Liver (tissue), 9 donors: ENCODE data around the gene CMIP. TPM values are rescaled to one million over a fixed set of nuclear protein-coding genes. Genes with fewer than 3 reads are reported as not detected.

Source experiments
- DNase-seq: peaks from one replicate; pipeline ENCODE4 v3.0.0-alpha.2; 2017; ENCODE audit warnings: low spot score
- H3K27ac ChIP-seq, 2 donors: one replicate each; pipeline ENCODE4 v1.7.0; 2013; ENCODE audit warnings: inconsistent platforms in 2 of 2, low read length in 2 of 2, control low read depth in 1 of 2, low read depth in 1 of 2, mild to moderate bottlenecking in 1 of 2
- H3K27me3 ChIP-seq, 4 donors: one replicate each; pipeline versions ENCODE4 v1.6.1 to v1.7.0; 2013; ENCODE audit warnings: low read length in 3 of 4, inconsistent platforms in 1 of 4, mild to moderate bottlenecking in 1 of 4, moderate library complexity in 1 of 4; ENCODE audit not compliant: control insufficient read depth in 4 of 4, insufficient read depth in 4 of 4
- H3K36me3 ChIP-seq, 4 donors: one replicate each; pipeline versions ENCODE4 v1.6.1 to v1.7.0; 2013; ENCODE audit warnings: low read length in 3 of 4, mild to moderate bottlenecking in 3 of 4, low read depth in 1 of 4, moderate library complexity in 1 of 4; ENCODE audit not compliant: control insufficient read depth in 4 of 4, insufficient read depth in 3 of 4
- H3K4me1 ChIP-seq, 4 donors: one replicate each; pipeline versions ENCODE4 v1.6.1 to v1.7.0; 2013; ENCODE audit warnings: low read length in 3 of 4, mild to moderate bottlenecking in 3 of 4, moderate library complexity in 1 of 4; ENCODE audit not compliant: control insufficient read depth in 4 of 4, insufficient read depth in 4 of 4
- H3K4me3 ChIP-seq, 3 donors: one replicate each; pipeline versions ENCODE4 v1.6.1 to v1.7.0; 2013; ENCODE audit warnings: low read length in 3 of 3, control low read depth in 1 of 3, low read depth in 1 of 3, mild to moderate bottlenecking in 1 of 3
- H3K9ac ChIP-seq, 2 donors: one replicate each; pipeline ENCODE4 v1.7.0; 2013; ENCODE audit warnings: low read length in 2 of 2, mild to moderate bottlenecking in 2 of 2, moderate library complexity in 2 of 2, control low read depth in 1 of 2, low read depth in 1 of 2
- H3K9me3 ChIP-seq, 4 donors: one replicate each; pipeline versions ENCODE4 v1.6.1 to v1.7.0; 2013; ENCODE audit warnings: low read length in 3 of 4; ENCODE audit not compliant: control insufficient read depth in 4 of 4
- EGR1 ChIP-seq, 2 donors: IDR thresholded peaks; 2 replicates each; pipeline ENCODE4 v1.6.1; 2016 to 2018; ENCODE audit warnings: antibody characterized with exemption in 2 of 2, low read depth in 2 of 2
- FOXA1 ChIP-seq: IDR thresholded peaks from 2 replicates; pipeline ENCODE4 v1.6.1; 2016; ENCODE audit warnings: antibody characterized with exemption
- FOXA2 ChIP-seq: IDR thresholded peaks from 2 replicates; pipeline ENCODE4 v1.6.1; 2016; ENCODE audit warnings: antibody characterized with exemption
- GABPA ChIP-seq, 2 donors: IDR thresholded peaks in 1 of 2; conservative IDR thresholded peaks in 1 of 2; 2 replicates each; pipeline ENCODE4 v1.6.1; 2016; ENCODE audit warnings: antibody characterized with exemption in 2 of 2, mild to moderate bottlenecking in 1 of 2, moderate library complexity in 1 of 2
- HNF4A ChIP-seq, 2 donors: conservative IDR thresholded peaks; 2 replicates each; pipeline ENCODE4 v1.6.1; 2016; ENCODE audit warnings: antibody characterized with exemption in 2 of 2, mild to moderate bottlenecking in 2 of 2
- HNF4G ChIP-seq: IDR thresholded peaks from 2 replicates; pipeline ENCODE4 v1.6.1; 2016; ENCODE audit warnings: antibody characterized with exemption
- JUND ChIP-seq, 2 donors: IDR thresholded peaks; 2 replicates each; pipeline ENCODE4 v1.6.1; 2016; ENCODE audit warnings: antibody characterized with exemption in 2 of 2
- NR2F2 ChIP-seq: IDR thresholded peaks from 2 replicates; pipeline ENCODE4 v1.6.1; 2016; ENCODE audit warnings: antibody characterized with exemption
- RAD21 ChIP-seq, 2 donors: IDR thresholded peaks; 2 replicates each; pipeline ENCODE4 v1.6.1; 2016; ENCODE audit warnings: antibody characterized with exemption in 2 of 2, mild to moderate bottlenecking in 2 of 2
- RXRA ChIP-seq, 2 donors: IDR thresholded peaks; 2 replicates each; pipeline ENCODE4 v1.6.1; 2017 to 2018; ENCODE audit warnings: antibody characterized with exemption in 2 of 2, mild to moderate bottlenecking in 1 of 2
- SP1 ChIP-seq: IDR thresholded peaks from 2 replicates; pipeline ENCODE4 v1.6.1; 2018; ENCODE audit warnings: antibody characterized with exemption, mild to moderate bottlenecking
- TAF1 ChIP-seq: conservative IDR thresholded peaks from 2 replicates; pipeline ENCODE4 v1.6.1; 2016; ENCODE audit warnings: antibody characterized with exemption, mild to moderate bottlenecking
- YY1 ChIP-seq: IDR thresholded peaks from 2 replicates; pipeline ENCODE4 v1.6.1; 2016; ENCODE audit warnings: antibody characterized with exemption, mild to moderate bottlenecking
- WGBS: extraction: QIAGEN DNeasy Blood & Tissue Kit; methylation state at CpG from one replicate; pipeline ENCODE4 v1.1.7; 2013; 5-methylcytosine and 5-hydroxymethylcytosine counted together
- polyA plus RNA-seq, 2 donors: library from polyadenylated mRNA; stranded (reverse) in 1 of 2; unstranded in 1 of 2; fragments of 200-250 nt in 1 of 2; fragments of >200 nt in 1 of 2; fragmentation: Nextera tagmentation in 1 of 2; extraction: Ambion mirVana in 1 of 2; gene quantifications; one replicate each; pipeline versions ENCODE4 v1.2.1 to v1.2.3, GENCODE V29; 2013 to 2015
- total RNA-seq, 2 donors: library from RNA; depleted of rRNA; stranded (reverse); fragments of >200 nt; gene quantifications; one replicate each; pipeline ENCODE4 v1.2.3, GENCODE V29; 2014
- TF ChIP-seq, protein P1 (sequence below): IDR thresholded peaks from 2 replicates; pipeline ENCODE4 v1.6.1; 2016; ENCODE audit warnings: antibody characterized with exemption
- TF ChIP-seq, protein P2 (sequence below): IDR thresholded peaks from 2 replicates; pipeline ENCODE4 v1.6.1; 2016; ENCODE audit warnings: antibody characterized with exemption
- TF ChIP-seq, protein P3 (sequence below): fragments of 150-350 bp; IDR thresholded peaks from 2 replicates; pipeline ENCODE4 v1.5.1; 2017; ENCODE audit warnings: improper control_type of control experiment, low read depth, low read length; ENCODE audit not compliant: missing input control
- TF ChIP-seq, protein P4 (sequence below): IDR thresholded peaks from 2 replicates; pipeline ENCODE4 v1.6.1; 2016; ENCODE audit warnings: antibody characterized with exemption
- donor health status: healthy.
- donor health status: healthy.
- donor health status: healthy.
- donor health status: healthy.
- donor health status: healthy.

Gene CMIP
- total and polyA plus RNA-seq, 4 donors: 1.7 to 15.6 (median 10.1) TPM

DNA sequence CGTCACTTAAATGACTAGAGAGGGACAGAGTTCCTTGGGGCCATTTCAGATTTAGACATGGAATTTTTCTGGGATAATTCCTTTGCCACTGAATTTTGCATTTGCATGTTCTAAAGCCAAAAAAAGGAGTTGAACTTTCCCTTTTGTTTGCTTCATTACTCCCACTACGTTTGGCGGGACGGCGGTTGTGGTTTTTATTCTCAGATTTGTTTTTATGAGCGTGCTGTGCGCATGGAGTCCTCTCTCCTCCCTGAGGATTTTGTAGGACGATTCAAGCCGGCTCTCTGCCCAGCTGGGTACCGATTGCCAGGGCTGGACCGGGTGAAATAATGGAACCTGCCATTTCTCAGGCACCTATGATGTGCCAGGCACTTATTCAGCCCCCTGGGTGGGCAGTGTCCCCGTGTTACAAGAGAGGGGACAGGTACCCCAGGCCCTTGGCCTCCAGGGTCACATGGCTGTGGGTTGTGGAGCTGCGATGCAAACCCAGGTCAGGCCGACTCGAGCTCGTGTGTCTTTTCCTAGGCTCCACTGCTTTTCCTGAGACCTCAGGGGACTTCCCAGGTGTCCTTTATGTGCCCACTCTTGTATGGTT, 18.8 kb downstream of the CMIP start:
- Histone ChIP-seq H3K27me3 (no peaks in the 10 kb centered on the region), H3K4me1 (peaks cover 4 to 43% (median 28%) of the 10 kb centered on the region in 4 donors), H3K4me3 (no peak overlapping the region), H3K27ac (no peak overlapping the region), H3K36me3 (no peaks in the 10 kb centered on the region), H3K9me3 (no peaks in the 10 kb centered on the region), H3K9ac (no peak overlapping the region)
- TF ChIP-seq FOXA2: no peak
- TF ChIP-seq YY1: no peak
- TF ChIP-seq, protein P1, sequence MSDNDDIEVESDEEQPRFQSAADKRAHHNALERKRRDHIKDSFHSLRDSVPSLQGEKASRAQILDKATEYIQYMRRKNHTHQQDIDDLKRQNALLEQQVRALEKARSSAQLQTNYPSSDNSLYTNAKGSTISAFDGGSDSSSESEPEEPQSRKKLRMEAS: no peak
- TF ChIP-seq RXRA (IDR thresholded peaks at IDR 0.05): no peak
- no peak for TF ChIP-seq RAD21 (IDR thresholded peaks at IDR 0.05)
- no peak for TF ChIP-seq JUND (IDR thresholded peaks at IDR 0.05)
- TF ChIP-seq EGR1 (IDR thresholded peaks at IDR 0.05; ENCODE audit: low read depth in 2 of 2): no peak
- TF ChIP-seq, protein P2, sequence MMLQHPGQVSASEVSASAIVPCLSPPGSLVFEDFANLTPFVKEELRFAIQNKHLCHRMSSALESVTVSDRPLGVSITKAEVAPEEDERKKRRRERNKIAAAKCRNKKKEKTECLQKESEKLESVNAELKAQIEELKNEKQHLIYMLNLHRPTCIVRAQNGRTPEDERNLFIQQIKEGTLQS: no peak
- no peak for TF ChIP-seq HNF4G
- TF ChIP-seq GABPA (IDR thresholded peaks at IDR 0.05 in 1 of 2, conservative IDR thresholded peaks at IDR 0.05 in 1 of 2): no peak
- DNase-seq: no peak
- WGBS: 92% methylated on average over 16 of the region's 16 CpGs

DNA sequence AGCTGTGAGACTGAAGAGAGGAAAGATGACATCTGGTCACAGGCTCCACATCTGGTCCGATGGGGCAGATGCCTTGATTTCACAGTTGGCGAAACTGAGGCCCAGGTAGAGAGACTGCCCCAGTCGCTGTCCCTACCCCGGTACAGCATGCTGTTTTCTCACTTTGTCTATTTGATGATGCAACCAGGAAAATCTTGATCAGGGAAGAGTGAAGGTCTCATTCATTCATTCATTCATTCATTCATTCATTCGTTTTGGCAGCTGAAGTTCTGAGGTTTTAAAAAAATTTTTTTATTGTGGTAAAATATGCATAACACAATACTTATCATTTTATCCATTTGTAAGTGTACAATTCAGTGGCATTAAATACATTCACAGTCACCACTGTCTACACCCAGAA, 19.7 kb downstream of the CMIP start:
- Histone ChIP-seq H3K27ac (no peak overlapping the region), H3K27me3 (no peaks in the 10 kb centered on the region), H3K9ac (no peak overlapping the region), H3K36me3 (no peaks in the 10 kb centered on the region), H3K4me1 (peaks cover 8 to 42% (median 26%) of the 10 kb centered on the region in 4 donors), H3K9me3 (no peaks in the 10 kb centered on the region), H3K4me3 (no peak overlapping the region)
- TF ChIP-seq HNF4G (no peak), GABPA (IDR thresholded peaks at IDR 0.05 in 1 of 2, conservative IDR thresholded peaks at IDR 0.05 in 1 of 2) (no peak), FOXA1 (no peak), HNF4A (conservative IDR thresholded peaks at IDR 0.05) (no peak), NR2F2 (no peak)
- WGBS: 96% methylated on average over 5 of the region's 5 CpGs
- DNase-seq: no peak

DNA sequence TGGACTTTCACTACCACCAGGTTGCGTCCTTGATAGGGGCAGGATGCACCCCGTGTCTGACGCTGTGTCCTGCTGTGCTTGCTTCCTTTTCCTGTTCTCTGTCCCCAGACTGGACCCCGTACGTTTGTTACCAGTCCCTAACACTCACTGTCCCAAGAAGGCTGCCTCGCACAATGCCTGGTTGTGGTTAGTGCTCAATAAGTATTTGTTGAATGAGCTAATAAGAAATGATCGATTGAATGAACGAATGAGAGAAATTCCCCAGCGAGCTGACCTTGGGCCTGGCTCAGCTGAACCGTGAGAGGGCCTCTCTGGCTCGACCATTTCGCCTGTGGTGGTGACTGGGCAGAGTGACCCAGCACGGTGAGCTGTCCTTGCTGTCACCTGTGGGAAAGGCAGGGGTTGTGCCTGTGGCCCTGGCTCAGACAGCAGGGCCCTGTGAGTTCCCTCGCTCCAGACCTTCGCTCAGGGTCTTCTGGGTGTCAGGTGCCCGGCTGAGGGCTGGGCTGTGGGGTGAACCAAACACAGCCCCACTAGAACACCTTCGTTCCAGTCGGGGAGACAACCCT, 20.9 kb downstream of the CMIP start:
- Histone ChIP-seq H3K27ac (peak overlapping the region in 1 of 2 donors; percentile 18), H3K27me3 (no peaks in the 10 kb centered on the region), H3K36me3 (no peaks in the 10 kb centered on the region), H3K4me3 (no peak overlapping the region), H3K9me3 (no peaks in the 10 kb centered on the region), H3K4me1 (peaks cover 8 to 44% (median 25%) of the 10 kb centered on the region in 4 donors), H3K9ac (no peak overlapping the region)
- 61% methylated on average over 18 of the region's 18 CpGs for WGBS
- TF ChIP-seq HNF4A (conservative IDR thresholded peaks at IDR 0.05): peak; percentile 18 to 58
- no peak for TF ChIP-seq TAF1
- no peak for TF ChIP-seq GABPA (IDR thresholded peaks at IDR 0.05 in 1 of 2, conservative IDR thresholded peaks at IDR 0.05 in 1 of 2)
- TF ChIP-seq HNF4G: peak; percentile 21
- TF ChIP-seq SP1: peak; percentile 49
- peak in 1 of 2 donors; percentile 65 for TF ChIP-seq RAD21 (IDR thresholded peaks at IDR 0.05)
- TF ChIP-seq, protein P3, sequence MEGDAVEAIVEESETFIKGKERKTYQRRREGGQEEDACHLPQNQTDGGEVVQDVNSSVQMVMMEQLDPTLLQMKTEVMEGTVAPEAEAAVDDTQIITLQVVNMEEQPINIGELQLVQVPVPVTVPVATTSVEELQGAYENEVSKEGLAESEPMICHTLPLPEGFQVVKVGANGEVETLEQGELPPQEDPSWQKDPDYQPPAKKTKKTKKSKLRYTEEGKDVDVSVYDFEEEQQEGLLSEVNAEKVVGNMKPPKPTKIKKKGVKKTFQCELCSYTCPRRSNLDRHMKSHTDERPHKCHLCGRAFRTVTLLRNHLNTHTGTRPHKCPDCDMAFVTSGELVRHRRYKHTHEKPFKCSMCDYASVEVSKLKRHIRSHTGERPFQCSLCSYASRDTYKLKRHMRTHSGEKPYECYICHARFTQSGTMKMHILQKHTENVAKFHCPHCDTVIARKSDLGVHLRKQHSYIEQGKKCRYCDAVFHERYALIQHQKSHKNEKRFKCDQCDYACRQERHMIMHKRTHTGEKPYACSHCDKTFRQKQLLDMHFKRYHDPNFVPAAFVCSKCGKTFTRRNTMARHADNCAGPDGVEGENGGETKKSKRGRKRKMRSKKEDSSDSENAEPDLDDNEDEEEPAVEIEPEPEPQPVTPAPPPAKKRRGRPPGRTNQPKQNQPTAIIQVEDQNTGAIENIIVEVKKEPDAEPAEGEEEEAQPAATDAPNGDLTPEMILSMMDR: peak; percentile 5
- TF ChIP-seq RXRA (IDR thresholded peaks at IDR 0.05): peak in 1 of 2 donors; percentile 65
- TF ChIP-seq, protein P4, sequence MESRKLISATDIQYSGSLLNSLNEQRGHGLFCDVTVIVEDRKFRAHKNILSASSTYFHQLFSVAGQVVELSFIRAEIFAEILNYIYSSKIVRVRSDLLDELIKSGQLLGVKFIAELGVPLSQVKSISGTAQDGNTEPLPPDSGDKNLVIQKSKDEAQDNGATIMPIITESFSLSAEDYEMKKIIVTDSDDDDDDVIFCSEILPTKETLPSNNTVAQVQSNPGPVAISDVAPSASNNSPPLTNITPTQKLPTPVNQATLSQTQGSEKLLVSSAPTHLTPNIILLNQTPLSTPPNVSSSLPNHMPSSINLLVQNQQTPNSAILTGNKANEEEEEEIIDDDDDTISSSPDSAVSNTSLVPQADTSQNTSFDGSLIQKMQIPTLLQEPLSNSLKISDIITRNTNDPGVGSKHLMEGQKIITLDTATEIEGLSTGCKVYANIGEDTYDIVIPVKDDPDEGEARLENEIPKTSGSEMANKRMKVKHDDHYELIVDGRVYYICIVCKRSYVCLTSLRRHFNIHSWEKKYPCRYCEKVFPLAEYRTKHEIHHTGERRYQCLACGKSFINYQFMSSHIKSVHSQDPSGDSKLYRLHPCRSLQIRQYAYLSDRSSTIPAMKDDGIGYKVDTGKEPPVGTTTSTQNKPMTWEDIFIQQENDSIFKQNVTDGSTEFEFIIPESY: no peak
- TF ChIP-seq JUND (IDR thresholded peaks at IDR 0.05): no peak
- TF ChIP-seq, protein P1: no peak
- TF ChIP-seq, protein P2: no peak
- TF ChIP-seq EGR1 (IDR thresholded peaks at IDR 0.05; ENCODE audit: low read depth in 2 of 2): no peak
- no peak for TF ChIP-seq FOXA1
- DNase-seq: no peak
